Activated CD4-positive, alpha-beta T cell treated with anti-CD3 and anti-CD28 coated beads, Interleukin-2, amount 10 ng/mL, durations not matched to agents 7 days and 5 days (primary cell): Measurements from ENCODE around the gene SMG7. TPM values are rescaled to one million over a fixed set of nuclear protein-coding genes. Genes with fewer than 3 reads are reported as not detected.
A peak's percentile ranks its signal among the peaks of the same experiment; 100 is the strongest.

Experiments
- CTCF ChIA-PET: fragments of 350-600 bp; sonication (Branson Sonifier 250); formaldehyde crosslinking; loops from one replicate; lab custom pipeline; 2021; ENCODE audit warnings: antibody characterized with exemption; lab: Charles Lee
- POLR2A ChIA-PET: fragments of 350-600 bp; sonication (Branson Sonifier 250); formaldehyde crosslinking; loops from one replicate; lab custom pipeline; 2021; ENCODE audit warnings: antibody characterized with exemption; lab: Charles Lee
- DNase-seq: peaks from one replicate; pipeline ENCODE4 v3.0.0-alpha.2; 2020
- H3K27ac Mint-ChIP-seq: one replicate; pipeline ENCODE4 v1.8.0; 2021; ENCODE audit warnings: mild to moderate bottlenecking, moderate library complexity, mixed read lengths
- H3K27me3 Mint-ChIP-seq: one replicate; pipeline ENCODE4 v1.8.0; 2021; ENCODE audit warnings: mixed read lengths
- H3K36me3 Mint-ChIP-seq: one replicate; pipeline ENCODE4 v1.8.0; 2021; ENCODE audit warnings: low read depth, mixed read lengths
- H3K4me1 Mint-ChIP-seq: one replicate; pipeline ENCODE4 v1.8.0; 2021; ENCODE audit warnings: mixed read lengths
- H3K4me3 Mint-ChIP-seq: one replicate; pipeline ENCODE4 v1.8.0; 2021; ENCODE audit warnings: mild to moderate bottlenecking, moderate library complexity, mixed read lengths
- H3K9me3 Mint-ChIP-seq: one replicate; pipeline ENCODE4 v1.8.0; 2021; ENCODE audit warnings: mixed read lengths
- total RNA-seq, 2 experiments: library from RNA; stranded (reverse); gene quantifications; one replicate each; pipeline ENCODE4 v1.2.3, GENCODE V29; 2021

SMG7 gene
- total RNA-seq, 2 experiments from 2014 or later, result 72.4 to 87.3 TPM

DNA sequence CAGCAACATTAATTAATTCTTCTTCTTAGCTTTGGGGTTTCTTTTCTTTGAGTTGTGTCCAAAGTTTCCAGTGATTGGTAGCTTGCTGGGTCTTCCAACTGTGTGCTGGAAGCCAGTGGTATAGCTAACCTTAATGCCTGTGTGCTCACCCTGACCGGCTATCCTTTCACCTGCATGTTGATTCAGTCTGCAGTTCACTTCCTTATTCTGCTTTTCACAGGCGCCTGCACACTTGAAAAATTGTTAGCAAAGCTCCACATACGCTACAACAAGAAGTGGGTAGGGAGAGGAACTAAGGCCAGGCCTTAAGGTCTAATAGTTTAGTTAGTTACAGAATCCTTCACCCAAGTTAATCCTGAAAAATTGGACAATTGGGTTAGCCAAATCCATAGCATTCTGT is 82.3 kb downstream of the SMG7 start:
- ChIA-PET CTCF (interaction anchor here (1.2 kb wide), 1 partner anchor 15 kb away, joined by 3 read pairs; no protein-coding TSS in a partner anchor), POLR2A (no interaction called here)
- peak overlapping the region; percentile 1 for H3K27ac Mint-ChIP-seq
- H3K4me1 Mint-ChIP-seq, result peaks cover 9% of the 10 kb centered on the region
- H3K4me3 Mint-ChIP-seq, result no peak overlapping the region
- H3K9me3 Mint-ChIP-seq, result no peaks in the 10 kb centered on the region
- H3K27me3 Mint-ChIP-seq, result no peaks in the 10 kb centered on the region
- peaks cover 53% of the 10 kb centered on the region for H3K36me3 Mint-ChIP-seq
- no peak for DNase-seq

- peaks cover 2% of the 10 kb centered on the region for H3K4me1 Mint-ChIP-seq
- DNase-seq, result no peak
- peaks cover 31% of the 10 kb centered on the region for H3K36me3 Mint-ChIP-seq
- ChIA-PET POLR2A (no interaction called here), CTCF (no interaction called here)
- H3K27me3 Mint-ChIP-seq, result no peaks in the 10 kb centered on the region
- no peak overlapping the region for H3K27ac Mint-ChIP-seq
- no peak overlapping the region for H3K4me3 Mint-ChIP-seq
- no peaks in the 10 kb centered on the region for H3K9me3 Mint-ChIP-seq
Observed at GRCh38 chr1:183559061-183559460, 86.8 kb downstream of the SMG7 start.

- Mint-ChIP-seq H3K9me3 (no peaks in the 10 kb centered on the region), H3K27me3 (no peaks in the 10 kb centered on the region), H3K27ac (no peak overlapping the region), H3K4me1 (peaks cover 8% of the 10 kb centered on the region), H3K4me3 (no peak overlapping the region), H3K36me3 (peaks cover 17% of the 10 kb centered on the region)
- CTCF ChIA-PET, result interaction anchor here (0.5 to 2.2 kb wide), 7 partner anchors 9 to 658 kb away, joined by 3 to 7 read pairs (median 4); no protein-coding TSS in a partner anchor
- POLR2A ChIA-PET, result interaction anchor here (0.5 kb wide), 1 partner anchor 29 kb away, joined by 3 read pairs; no protein-coding TSS in a partner anchor
- no peak for DNase-seq
Observed at GRCh38 chr1:183562701-183563100, 90.4 kb downstream of the SMG7 start.

GRCh38 chr1:183565261-183565660 is 93.0 kb downstream of the SMG7 start:
- H3K4me3 Mint-ChIP-seq, result no peak overlapping the region

GRCh38 chr1:183566026-183566425 is 93.7 kb downstream of the SMG7 start:
- peaks cover 8% of the 10 kb centered on the region for H3K36me3 Mint-ChIP-seq
- no peak for DNase-seq
- no peak overlapping the region for H3K27ac Mint-ChIP-seq
- POLR2A ChIA-PET, result no interaction called here
- no peak overlapping the region for H3K4me3 Mint-ChIP-seq
- no peaks in the 10 kb centered on the region for H3K9me3 Mint-ChIP-seq
- CTCF ChIA-PET, result interaction anchor here (0.7 to 1.4 kb wide), 6 partner anchors 10 to 56 kb away, joined by 3 to 4 read pairs (median 3); no protein-coding TSS in a partner anchor
- peaks cover 13% of the 10 kb centered on the region for H3K4me1 Mint-ChIP-seq
- H3K27me3 Mint-ChIP-seq, result no peaks in the 10 kb centered on the region

More at GRCh38 chr1:183565261-183565660, 93.0 kb downstream of the SMG7 start:
- Mint-ChIP-seq H3K9me3 (no peaks in the 10 kb centered on the region), H3K27ac (no peak overlapping the region), H3K4me1 (peaks cover 13% of the 10 kb centered on the region), H3K36me3 (peaks cover 10% of the 10 kb centered on the region), H3K27me3 (no peaks in the 10 kb centered on the region)
- no peak for DNase-seq
- ChIA-PET POLR2A (no interaction called here), CTCF (interaction anchor here (0.8 to 1.4 kb wide), 4 partner anchors 10 to 55 kb away, joined by 3 to 4 read pairs (median 3); no protein-coding TSS in a partner anchor)

DNA sequence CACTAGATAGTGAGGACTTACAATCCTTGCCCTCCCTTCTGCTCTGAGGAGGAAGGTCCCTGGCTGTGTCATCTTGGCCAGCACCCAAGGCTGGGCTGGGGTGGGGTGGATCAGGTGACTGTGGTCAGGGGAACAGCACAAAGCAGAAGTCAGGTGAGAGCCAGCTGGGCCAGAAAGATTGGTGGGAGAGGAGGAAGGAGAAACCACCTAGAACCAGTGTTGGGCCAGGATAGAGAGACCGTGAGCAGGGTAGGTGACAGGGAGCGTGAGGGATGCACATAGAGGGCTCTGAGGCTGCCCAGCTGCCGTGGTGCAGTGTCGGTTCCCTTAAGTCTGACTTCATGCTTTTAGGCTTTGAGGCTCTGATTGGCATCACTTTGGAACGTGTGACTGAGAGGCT is 95.3 kb downstream of the SMG7 start:
- Mint-ChIP-seq H3K9me3 (no peaks in the 10 kb centered on the region), H3K27ac (no peak overlapping the region), H3K27me3 (no peaks in the 10 kb centered on the region), H3K36me3 (peaks cover 10% of the 10 kb centered on the region), H3K4me1 (peaks cover 13% of the 10 kb centered on the region), H3K4me3 (no peak overlapping the region)
- CTCF ChIA-PET, result interaction anchor here (0.6 to 3.2 kb wide), 3 partner anchors 12 to 294 kb away, joined by 3 to 19 read pairs (median 4); no protein-coding TSS in a partner anchor
- no peak for DNase-seq
- POLR2A ChIA-PET, result no interaction called here

DNA sequence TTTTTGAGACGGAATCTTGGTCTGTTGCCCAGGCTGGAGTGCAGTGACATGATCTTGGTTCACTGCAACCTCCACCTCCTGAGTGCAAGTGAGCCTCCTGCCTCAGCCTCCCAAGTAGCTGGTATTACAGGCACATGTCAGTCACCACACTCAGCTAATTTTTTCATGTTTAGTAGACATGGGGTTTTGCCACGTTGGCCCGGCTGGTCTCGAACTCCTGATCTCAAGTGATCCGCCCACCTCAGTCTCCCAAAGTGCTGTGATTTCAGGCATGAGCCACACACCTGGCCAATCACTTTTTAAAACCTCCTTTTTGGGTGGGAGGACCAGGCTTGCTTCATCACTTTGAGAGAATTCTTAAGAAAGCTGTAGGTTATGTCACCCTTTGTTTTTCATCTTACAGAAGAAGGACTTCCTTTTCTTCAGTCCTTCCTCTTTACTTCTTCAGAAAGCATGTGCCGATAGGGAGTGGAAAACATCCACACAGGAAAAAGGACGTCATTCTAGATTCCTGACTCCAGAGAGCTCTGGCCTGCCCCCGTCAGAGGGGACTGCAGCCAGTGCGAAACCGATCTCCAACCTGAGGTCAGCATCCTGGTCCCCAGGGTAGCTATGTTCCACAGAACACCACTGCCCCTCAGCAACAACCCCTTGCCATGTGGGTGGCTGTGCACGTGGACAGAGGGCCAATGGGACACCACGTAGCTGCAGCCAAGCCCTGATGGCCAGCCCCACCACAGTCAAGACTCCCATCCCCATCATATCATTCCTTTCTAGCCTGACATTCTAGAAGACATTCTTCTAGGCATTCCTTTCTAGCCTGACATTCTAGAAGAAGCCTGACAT is 96.1 kb downstream of the SMG7 start:
- H3K9me3 Mint-ChIP-seq, result no peaks in the 10 kb centered on the region
- CTCF ChIA-PET, result interaction anchor here (0.6 to 3.2 kb wide), 3 partner anchors 11 to 295 kb away, joined by 3 to 19 read pairs (median 4); no protein-coding TSS in a partner anchor
- no peak overlapping the region for H3K27ac Mint-ChIP-seq
- no peak for DNase-seq
- peaks cover 13% of the 10 kb centered on the region for H3K4me1 Mint-ChIP-seq
- H3K4me3 Mint-ChIP-seq, result no peak overlapping the region
- H3K27me3 Mint-ChIP-seq, result no peaks in the 10 kb centered on the region
- peaks cover 14% of the 10 kb centered on the region for H3K36me3 Mint-ChIP-seq
- POLR2A ChIA-PET, result interaction anchor here (0.7 kb wide), 1 partner anchor 12 kb away, joined by 3 read pairs; no protein-coding TSS in a partner anchor

GRCh38 chr1:183569141-183569540 is 96.8 kb downstream of the SMG7 start:
- no peak overlapping the region for H3K4me3 Mint-ChIP-seq

DNA sequence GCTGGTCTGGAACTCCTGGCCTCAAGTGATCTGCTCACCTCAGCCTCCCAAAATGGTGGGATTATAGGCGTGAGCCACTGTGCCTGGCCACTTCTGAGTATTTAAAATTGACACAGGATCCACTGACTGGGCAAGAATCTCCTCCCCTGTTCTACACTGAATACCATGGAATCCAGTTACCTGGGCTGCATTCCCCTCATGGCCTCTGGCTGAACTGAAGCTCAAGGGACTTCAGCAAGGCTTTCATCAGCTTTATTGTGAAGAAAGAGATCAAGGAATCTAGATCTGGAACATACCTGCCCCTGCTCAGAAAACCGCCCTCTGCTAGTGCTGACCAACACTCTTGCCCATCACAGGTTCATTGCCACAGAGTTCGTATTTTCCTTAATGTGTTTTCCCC is 97.5 kb downstream of the SMG7 start:
- peaks cover 16% of the 10 kb centered on the region for H3K36me3 Mint-ChIP-seq
- H3K27ac Mint-ChIP-seq, result no peak overlapping the region
- no peaks in the 10 kb centered on the region for H3K9me3 Mint-ChIP-seq
- no peak overlapping the region for H3K4me3 Mint-ChIP-seq
- no peak for DNase-seq
- CTCF ChIA-PET, result interaction anchor here (1.2 to 3.2 kb wide), 3 partner anchors 9 to 30 kb away, joined by 3 to 19 read pairs (median 6); no protein-coding TSS in a partner anchor
- POLR2A ChIA-PET, result no interaction called here
- H3K27me3 Mint-ChIP-seq, result no peaks in the 10 kb centered on the region
- H3K4me1 Mint-ChIP-seq, result peaks cover 13% of the 10 kb centered on the region

More at GRCh38 chr1:183569141-183569540, 96.8 kb downstream of the SMG7 start:
- ChIA-PET CTCF (interaction anchor here (1.8 to 3.2 kb wide), 2 partner anchors 10 to 13 kb away, joined by 6 to 19 read pairs; no protein-coding TSS in a partner anchor), POLR2A (no interaction called here)
- Mint-ChIP-seq H3K27me3 (no peaks in the 10 kb centered on the region), H3K36me3 (peaks cover 16% of the 10 kb centered on the region), H3K9me3 (no peaks in the 10 kb centered on the region), H3K27ac (no peak overlapping the region), H3K4me1 (peaks cover 13% of the 10 kb centered on the region)
- DNase-seq, result no peak

- H3K9me3 Mint-ChIP-seq, result no peaks in the 10 kb centered on the region
- H3K27ac Mint-ChIP-seq, result no peak overlapping the region
- H3K36me3 Mint-ChIP-seq, result peaks cover 12% of the 10 kb centered on the region
- H3K4me1 Mint-ChIP-seq, result peaks cover 13% of the 10 kb centered on the region
- DNase-seq, result no peak
- no peaks in the 10 kb centered on the region for H3K27me3 Mint-ChIP-seq
- no peak overlapping the region for H3K4me3 Mint-ChIP-seq
- CTCF ChIA-PET, result interaction anchor here (1.2 to 3.2 kb wide), 4 partner anchors 9 to 30 kb away, joined by 3 to 19 read pairs (median 6); no protein-coding TSS in a partner anchor
- POLR2A ChIA-PET, result no interaction called here
Observed at GRCh38 chr1:183570451-183570850, 98.2 kb downstream of the SMG7 start.

GRCh38 chr1:183571678-183572268 is 99.5 kb downstream of the SMG7 start:
- Mint-ChIP-seq H3K27ac (no peak overlapping the region), H3K27me3 (no peaks in the 10 kb centered on the region), H3K9me3 (no peaks in the 10 kb centered on the region), H3K4me1 (peaks cover 13% of the 10 kb centered on the region), H3K4me3 (no peak overlapping the region), H3K36me3 (peaks cover 10% of the 10 kb centered on the region)
- DNase-seq, result no peak
- CTCF ChIA-PET, result interaction anchor here (0.7 to 1.6 kb wide), 2 partner anchors 9 to 12 kb away, joined by 3 to 5 read pairs; no protein-coding TSS in a partner anchor
- POLR2A ChIA-PET, result no interaction called here

DNA sequence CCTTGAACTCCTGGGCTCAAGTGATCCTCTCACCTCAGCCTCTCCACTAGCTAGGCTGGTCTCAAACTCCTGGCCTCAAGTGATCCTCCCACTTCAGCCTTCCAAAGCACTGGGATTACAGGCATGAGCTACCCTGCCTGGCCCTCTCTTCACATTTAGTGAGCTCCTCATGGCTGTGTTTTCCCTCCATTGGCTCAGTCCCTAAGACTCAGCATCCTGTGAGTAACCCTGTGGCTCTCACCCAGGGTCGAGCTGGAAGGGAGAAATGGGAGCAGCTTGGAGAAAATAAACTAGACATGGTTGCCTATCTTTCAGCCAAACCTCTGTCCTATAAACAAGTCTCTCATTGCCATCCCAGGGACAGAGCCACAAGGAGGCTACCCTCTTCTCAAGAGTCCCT is 100.4 kb downstream of the SMG7 start:
- H3K27ac Mint-ChIP-seq, result no peak overlapping the region
- no peak for DNase-seq
- POLR2A ChIA-PET, result no interaction called here
- no peaks in the 10 kb centered on the region for H3K9me3 Mint-ChIP-seq
- no peak overlapping the region for H3K4me3 Mint-ChIP-seq
- H3K4me1 Mint-ChIP-seq, result peaks cover 10% of the 10 kb centered on the region
- no peaks in the 10 kb centered on the region for H3K27me3 Mint-ChIP-seq
- peaks cover 12% of the 10 kb centered on the region for H3K36me3 Mint-ChIP-seq
- CTCF ChIA-PET, result interaction anchor here (1.0 to 1.7 kb wide), 2 partner anchors 10 to 15 kb away, joined by 3 to 7 read pairs; no protein-coding TSS in a partner anchor
